SK-N-MC (cell line): ENCODE data around the gene TNFRSF18.

Source experiments
- EZH2 ChIP-seq: fragments of 200-600 bp; sonication (generic); IDR thresholded peaks from one replicate; pipeline ENCODE4 v1.6.1; 2017; ENCODE audit warnings: antibody characterized with exemption
- FOXP2 ChIP-seq: optimal IDR thresholded peaks from 2 replicates; pipeline ENCODE3; 2011; ENCODE audit warnings: mild to moderate bottlenecking, moderate library complexity; ENCODE audit not compliant: insufficient read depth; ENCODE audit errors: extremely low read length, control extremely low read depth
- POLR2AphosphoS5 ChIP-seq: IDR thresholded peaks from 2 replicates; pipeline ENCODE4 v1.6.1; 2012; ENCODE audit warnings: mild to moderate bottlenecking, low read depth, low read length, borderline replicate concordance

GRCh38 chr1:1223891-1224290 is 17.5 kb upstream of the TNFRSF18 start:
- TF ChIP-seq POLR2AphosphoS5 (no peak), EZH2 (no peak), FOXP2 (no peak)
